Stomach smooth muscle (tissue), 2 donors: Measurements from ENCODE around the gene NUTF2.

ENCODE experiments used
- H3K27ac ChIP-seq: one replicate; pipeline ENCODE4 v1.7.0; 2013; ENCODE audit warnings: mild to moderate bottlenecking, low read length, inconsistent platforms
- H3K27me3 ChIP-seq, 2 donors: one replicate each; pipeline ENCODE4 v1.7.0; 2013; ENCODE audit warnings: low read length in 2 of 2; ENCODE audit not compliant: insufficient read depth in 2 of 2, control insufficient read depth in 1 of 2
- H3K36me3 ChIP-seq, 2 donors: one replicate each; pipeline ENCODE4 v1.7.0; 2013; ENCODE audit warnings: low read length in 2 of 2; ENCODE audit not compliant: control insufficient read depth in 2 of 2, insufficient read depth in 2 of 2
- H3K4me1 ChIP-seq: one replicate; pipeline ENCODE4 v1.7.0; 2013; ENCODE audit warnings: low read length; ENCODE audit not compliant: control insufficient read depth, insufficient read depth
- H3K4me3 ChIP-seq, 2 donors: one replicate each; pipeline ENCODE4 v1.7.0; 2013; ENCODE audit warnings: low read length in 2 of 2
- H3K9ac ChIP-seq, 2 donors: one replicate each; pipeline ENCODE4 v1.7.0; 2013; ENCODE audit warnings: low read length in 2 of 2, mild to moderate bottlenecking in 1 of 2
- H3K9me3 ChIP-seq, 2 donors: one replicate each; pipeline ENCODE4 v1.7.0; 2013; ENCODE audit warnings: low read length in 2 of 2; ENCODE audit not compliant: control insufficient read depth in 2 of 2
- donor health status: healthy.
- donor health status: Pancreatic carcinoma.

NUTF2 gene

DNA sequence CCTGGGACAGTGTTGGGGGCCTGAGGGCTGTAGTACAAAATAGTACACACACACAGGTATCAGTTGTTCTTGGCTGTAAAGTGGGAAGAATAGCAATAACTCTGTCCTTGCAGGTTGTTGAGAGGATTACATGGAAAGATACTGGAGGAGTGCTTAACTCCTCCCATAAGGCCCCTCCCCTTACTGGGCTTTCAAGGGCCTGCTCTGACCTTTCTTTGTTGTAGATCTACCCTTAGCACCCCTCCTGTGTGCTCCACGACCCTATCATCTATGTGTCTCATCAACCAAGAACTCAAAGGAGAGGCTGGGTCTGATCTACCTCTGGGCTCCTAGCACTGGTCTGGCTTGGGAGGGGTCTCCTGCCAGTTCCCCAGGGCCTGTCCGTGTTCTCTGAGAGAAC lies 17.9 kb downstream of the NUTF2 start:
- Histone ChIP-seq H3K36me3 (peaks cover 5 to 26% of the 10 kb centered on the region in 2 donors), H3K9ac (no peak overlapping the region), H3K9me3 (no peaks in the 10 kb centered on the region), H3K4me3 (no peak overlapping the region), H3K27me3 (no peaks in the 10 kb centered on the region), H3K4me1 (peaks cover 32% of the 10 kb centered on the region), H3K27ac (no peak overlapping the region)

DNA sequence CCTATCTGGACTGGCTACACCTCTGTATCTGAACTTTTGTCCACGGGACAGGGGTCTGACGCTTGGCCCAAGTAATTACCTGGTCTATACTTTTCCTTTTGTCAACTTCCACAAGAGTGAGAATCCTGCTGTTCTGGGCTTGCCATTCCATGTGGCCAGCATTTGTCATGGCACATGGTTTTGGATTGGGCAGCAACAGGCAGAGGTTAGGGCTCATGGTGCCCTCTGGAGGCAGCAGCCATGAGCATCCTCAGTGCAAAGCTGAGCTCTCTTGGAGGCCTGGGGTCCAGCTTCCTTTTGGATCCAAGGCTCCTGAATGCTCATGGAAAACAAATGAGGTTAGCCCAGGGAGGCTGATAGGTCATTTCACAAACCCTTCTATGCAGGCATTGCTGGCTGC lies 18.6 kb downstream of the NUTF2 start:
- H3K9ac ChIP-seq, result no peak overlapping the region
- H3K27me3 ChIP-seq, result no peaks in the 10 kb centered on the region
- H3K36me3 ChIP-seq, result peaks cover 8 to 26% of the 10 kb centered on the region in 2 donors
- H3K27ac ChIP-seq, result no peak overlapping the region
- no peak overlapping the region for H3K4me3 ChIP-seq
- no peaks in the 10 kb centered on the region for H3K9me3 ChIP-seq
- peaks cover 32% of the 10 kb centered on the region for H3K4me1 ChIP-seq

DNA sequence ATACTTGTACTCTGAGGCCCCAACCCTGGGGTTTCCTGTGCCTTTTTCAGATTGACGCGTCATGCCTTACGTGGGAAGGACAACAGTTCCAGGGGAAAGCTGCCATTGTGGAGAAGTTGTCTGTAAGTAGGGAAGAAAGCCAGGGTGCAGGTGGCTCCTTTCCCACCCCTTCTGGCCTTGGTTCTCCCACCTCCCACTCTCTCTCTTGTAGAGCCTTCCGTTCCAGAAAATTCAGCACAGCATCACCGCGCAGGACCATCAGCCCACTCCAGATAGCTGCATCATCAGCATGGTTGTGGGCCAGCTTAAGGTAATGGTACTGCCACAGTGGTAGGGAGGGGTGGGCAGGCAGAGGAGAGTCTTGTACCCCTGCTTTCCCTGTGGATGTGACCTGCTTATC lies 21.6 kb downstream of the NUTF2 start:
- no peak overlapping the region for H3K4me3 ChIP-seq
- peaks cover 8 to 30% of the 10 kb centered on the region in 2 donors for H3K36me3 ChIP-seq
- H3K27me3 ChIP-seq, result no peaks in the 10 kb centered on the region
- peaks cover 19% of the 10 kb centered on the region for H3K4me1 ChIP-seq
- H3K9ac ChIP-seq, result no peak overlapping the region
- no peaks in the 10 kb centered on the region for H3K9me3 ChIP-seq
- H3K27ac ChIP-seq, result no peak overlapping the region

DNA sequence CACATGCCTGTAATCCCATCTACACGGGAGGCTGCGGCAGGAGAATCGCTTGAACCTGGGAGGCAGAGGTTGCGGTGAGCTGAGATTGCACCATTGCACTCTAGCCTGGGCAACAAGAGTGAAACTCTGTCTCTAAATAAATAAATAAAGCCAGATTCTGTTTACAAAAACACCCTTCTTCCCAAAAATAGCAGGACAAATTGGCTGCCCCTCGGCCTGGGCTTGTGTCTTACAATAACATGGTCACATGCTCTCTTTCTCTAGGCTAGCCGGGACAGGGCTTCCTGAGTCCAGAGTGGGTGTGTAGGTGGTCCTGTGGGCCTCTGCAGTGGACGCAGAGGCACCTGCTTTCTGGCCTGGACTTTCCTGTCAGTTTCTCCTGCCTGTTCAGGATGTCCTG lies 22.9 kb downstream of the NUTF2 start:
- H3K4me1 ChIP-seq, result peaks cover 20% of the 10 kb centered on the region
- H3K4me3 ChIP-seq, result no peak overlapping the region
- no peak overlapping the region for H3K27ac ChIP-seq
- H3K9ac ChIP-seq, result no peak overlapping the region
- no peaks in the 10 kb centered on the region for H3K9me3 ChIP-seq
- H3K27me3 ChIP-seq, result no peaks in the 10 kb centered on the region
- H3K36me3 ChIP-seq, result peaks cover 8 to 30% of the 10 kb centered on the region in 2 donors

DNA sequence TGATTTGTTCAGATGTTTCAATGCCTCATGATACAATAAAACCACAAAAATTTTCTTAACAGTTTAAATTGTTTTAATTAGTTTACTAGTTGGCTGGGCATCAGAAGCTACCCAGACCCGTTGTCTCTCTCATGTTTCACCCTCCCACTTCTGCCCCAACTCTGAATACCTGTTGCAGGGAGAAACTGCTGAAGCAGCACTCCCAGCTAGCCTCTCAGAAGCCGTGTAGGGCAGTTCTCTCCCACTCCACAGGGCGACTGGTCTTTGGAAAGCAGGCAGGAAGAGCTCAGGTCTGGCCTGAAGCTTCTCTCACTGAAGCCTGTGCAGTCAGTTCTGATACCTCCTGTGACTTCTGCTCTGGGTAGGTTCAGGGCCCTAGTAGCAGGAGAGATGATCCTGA lies 24.5 kb downstream of the NUTF2 start:
- Histone ChIP-seq H3K9ac (no peak overlapping the region), H3K4me1 (peaks cover 29% of the 10 kb centered on the region), H3K4me3 (no peak overlapping the region), H3K27me3 (no peaks in the 10 kb centered on the region), H3K27ac (no peak overlapping the region), H3K36me3 (peaks cover 8 to 28% of the 10 kb centered on the region in 2 donors), H3K9me3 (no peaks in the 10 kb centered on the region)

DNA sequence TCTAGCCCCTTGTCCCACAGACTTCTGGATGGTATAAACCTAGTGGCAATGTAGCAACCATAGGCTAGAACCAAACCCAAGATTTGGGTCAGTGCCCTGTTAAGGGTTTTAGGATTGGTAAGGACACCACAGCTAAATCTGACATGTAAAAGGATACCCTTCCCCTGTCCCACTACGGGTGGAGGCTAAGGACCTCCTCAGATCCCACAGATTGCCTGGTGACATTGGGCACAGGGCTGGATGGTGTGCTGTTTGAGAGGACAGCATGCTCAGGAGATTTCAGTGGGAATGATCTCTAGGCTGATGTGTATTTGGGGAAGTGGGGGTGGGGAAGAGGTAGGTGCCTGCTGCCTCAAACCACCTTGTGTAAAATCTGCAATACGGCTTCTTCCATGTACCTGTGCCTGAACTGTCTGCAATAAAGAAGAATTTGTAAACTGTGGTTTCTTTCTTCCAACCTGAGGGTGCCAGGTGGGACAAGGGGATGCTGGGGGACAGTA lies 25.4 kb downstream of the NUTF2 start:
- peaks cover 29% of the 10 kb centered on the region for H3K4me1 ChIP-seq
- H3K9ac ChIP-seq, result peak overlapping the region; percentile 90 to 92
- H3K36me3 ChIP-seq, result peaks cover 17 to 37% of the 10 kb centered on the region in 2 donors
- H3K27me3 ChIP-seq, result no peaks in the 10 kb centered on the region
- peak overlapping the region; percentile 70 for H3K27ac ChIP-seq
- no peaks in the 10 kb centered on the region for H3K9me3 ChIP-seq
- peak overlapping the region; percentile 83 to 93 for H3K4me3 ChIP-seq

DNA sequence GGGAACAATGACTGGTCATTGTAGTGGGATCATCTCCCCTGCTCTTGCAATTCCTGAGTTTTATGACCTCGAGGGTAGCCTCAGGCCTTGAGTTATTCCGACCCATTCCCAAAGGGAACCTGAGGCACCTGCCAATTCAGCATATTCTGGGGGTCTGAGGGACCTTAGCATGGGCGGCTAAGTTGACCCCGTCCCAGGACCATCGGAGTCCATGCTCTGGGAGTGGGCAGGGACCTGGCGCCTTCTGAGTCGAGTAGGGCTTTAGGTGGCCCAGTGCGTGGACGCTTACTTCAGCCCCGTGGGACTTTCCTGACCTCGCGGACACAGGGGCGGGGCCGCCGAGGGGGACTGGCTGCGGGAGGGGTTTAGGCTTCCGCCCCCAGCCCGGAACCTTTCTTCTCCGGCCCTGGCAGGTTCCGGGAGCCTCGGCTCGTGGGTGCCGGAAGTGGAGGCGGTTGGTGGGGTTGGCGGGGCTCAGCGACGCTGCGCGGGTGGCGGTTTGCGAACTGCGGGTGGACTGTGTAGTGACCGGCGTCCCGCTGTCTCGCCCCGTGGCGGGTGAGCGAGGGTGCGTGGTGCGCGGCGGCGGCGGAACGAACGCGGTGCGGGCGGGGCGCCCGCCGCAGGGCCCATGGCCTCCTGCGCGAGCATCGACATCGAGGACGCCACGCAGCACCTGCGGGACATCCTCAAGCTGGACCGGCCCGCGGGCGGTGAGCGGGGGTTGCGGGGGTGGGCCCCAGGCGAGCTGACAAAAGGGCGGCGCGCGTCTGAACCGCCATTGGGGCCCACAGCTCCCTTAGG lies 26.1 kb downstream of the NUTF2 start, which contains the start of gene EDC4:
TSS of gene EDC4 (plus strand) at position 422 of the 804 bp plus-strand sequence. CDS start at position 632, 210 bp downstream.
- Histone ChIP-seq H3K4me1 (peaks cover 29% of the 10 kb centered on the region), H3K27me3 (no peaks in the 10 kb centered on the region), H3K9ac (peak within 1 kb of the TSS; percentile 90 to 92)

DNA sequence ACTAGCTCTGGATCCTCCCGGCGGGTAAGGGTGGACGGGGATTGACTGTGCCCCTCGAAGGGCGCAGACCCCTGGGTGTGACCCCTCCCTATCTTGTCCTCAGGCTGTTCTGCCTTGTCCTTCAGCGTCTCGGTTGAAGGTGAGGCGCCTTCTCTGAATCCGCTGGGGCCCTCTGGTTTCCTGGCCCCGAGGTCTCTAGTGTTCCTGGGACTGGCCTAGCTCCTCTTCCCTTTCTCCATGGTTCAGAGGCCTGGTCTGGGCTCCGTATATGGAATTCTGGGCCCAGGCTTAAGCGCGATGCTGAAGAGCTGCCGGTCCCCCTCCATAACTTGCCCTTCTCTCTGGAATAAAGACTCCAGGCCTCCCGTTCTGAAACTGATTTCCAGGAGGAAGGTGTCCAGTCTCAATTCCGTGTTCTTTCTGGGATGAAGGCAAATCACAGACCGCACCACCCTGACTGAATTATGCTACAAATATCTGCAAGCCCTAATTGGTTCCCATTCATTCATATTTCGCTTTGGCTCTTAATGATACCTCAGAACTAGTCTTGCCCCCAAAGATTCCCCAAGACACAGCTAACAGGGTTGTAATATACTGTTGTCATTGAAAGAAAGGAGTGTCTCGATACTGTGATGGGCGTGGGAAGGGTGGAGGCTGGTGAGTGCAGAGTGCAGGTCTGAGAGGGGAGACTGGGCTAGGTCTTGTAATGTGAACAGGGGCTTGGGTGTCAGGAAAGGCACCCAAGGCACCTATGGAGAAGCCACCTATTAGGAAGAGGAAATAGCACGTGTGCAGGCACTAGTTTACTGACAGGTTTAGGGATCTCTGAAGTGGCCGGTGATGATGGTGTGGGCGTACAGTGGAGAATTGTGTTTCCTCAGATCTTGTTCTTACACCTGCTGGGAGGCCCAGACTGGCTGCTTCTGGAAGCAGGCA lies 27.0 kb downstream of the NUTF2 start:
- Histone ChIP-seq H3K9me3 (no peaks in the 10 kb centered on the region), H3K36me3 (peaks cover 32 to 39% of the 10 kb centered on the region in 2 donors), H3K27ac (peak overlapping the region; percentile 70), H3K27me3 (no peaks in the 10 kb centered on the region), H3K4me3 (peak overlapping the region; percentile 83 to 93), H3K4me1 (peaks cover 29% of the 10 kb centered on the region), H3K9ac (peak overlapping the region; percentile 90 to 92)

More for the DNA sequence above, 26.1 kb downstream of the NUTF2 start, which contains the start of gene EDC4:
- H3K9me3 ChIP-seq, result no peaks in the 10 kb centered on the region
- peaks cover 23 to 38% of the 10 kb centered on the region in 2 donors for H3K36me3 ChIP-seq
- peak within 1 kb of the TSS; percentile 83 to 93 for H3K4me3 ChIP-seq
- H3K27ac ChIP-seq, result peak within 1 kb of the TSS; percentile 70

DNA sequence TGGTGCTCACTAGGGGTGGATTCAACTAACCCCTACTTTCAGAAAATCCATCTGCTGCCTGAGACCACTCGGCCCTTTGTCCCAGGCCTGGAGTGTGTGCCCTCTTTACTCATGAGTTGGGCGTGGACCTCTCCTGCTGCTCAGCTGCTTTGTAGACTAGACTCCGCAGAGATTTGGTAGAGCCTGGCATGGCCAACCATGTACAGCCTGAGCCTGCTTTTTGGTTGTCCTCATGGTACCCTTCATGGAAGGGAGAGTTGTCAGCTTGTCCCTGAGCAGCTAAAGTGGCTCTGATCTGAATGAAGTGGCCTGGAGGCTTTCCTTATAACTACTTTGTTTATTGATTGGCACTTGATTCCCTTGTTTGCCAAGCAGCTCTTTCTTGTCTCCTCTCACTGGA lies 27.6 kb downstream of the NUTF2 start:
- Histone ChIP-seq H3K9ac (peak overlapping the region; percentile 90 to 92), H3K4me3 (peak overlapping the region; percentile 83 to 93), H3K27me3 (no peaks in the 10 kb centered on the region), H3K9me3 (no peaks in the 10 kb centered on the region), H3K4me1 (peaks cover 29% of the 10 kb centered on the region), H3K36me3 (peaks cover 39 to 43% of the 10 kb centered on the region in 2 donors), H3K27ac (no peak overlapping the region)

DNA sequence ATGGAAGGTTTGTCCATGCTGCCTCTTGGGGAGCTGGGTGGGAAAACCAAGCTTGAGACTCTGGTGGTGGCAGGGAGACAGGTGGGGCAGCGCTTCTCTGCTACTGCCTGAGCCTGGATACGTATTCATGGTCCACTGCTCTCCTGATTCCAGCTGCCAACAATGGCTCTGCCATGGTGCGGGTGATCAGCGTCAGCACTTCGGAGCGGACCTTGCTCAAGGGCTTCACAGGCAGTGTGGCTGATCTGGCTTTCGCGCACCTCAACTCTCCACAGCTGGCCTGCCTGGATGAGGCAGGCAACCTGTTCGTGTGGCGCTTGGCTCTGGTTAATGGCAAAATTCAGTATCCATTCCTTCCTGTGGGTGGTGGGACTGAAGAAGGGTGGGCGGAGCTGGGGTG lies 30.3 kb downstream of the NUTF2 start:
- H3K4me3 ChIP-seq, result no peak overlapping the region
- H3K9me3 ChIP-seq, result no peaks in the 10 kb centered on the region
- no peaks in the 10 kb centered on the region for H3K27me3 ChIP-seq
- H3K9ac ChIP-seq, result no peak overlapping the region
- H3K27ac ChIP-seq, result no peak overlapping the region
- H3K4me1 ChIP-seq, result peaks cover 29% of the 10 kb centered on the region
- H3K36me3 ChIP-seq, result peaks cover 58 to 63% of the 10 kb centered on the region in 2 donors
